OCI-LY1 (cell line): ENCODE results near the gene CDH4.

ENCODE experiments used
- CTCF ChIP-seq: fragments of 200-600 bp; sonication (generic), shearing (Covaris generic); IDR thresholded peaks from 2 replicates; pipeline ENCODE4 v1.5.1; 2017; ENCODE audit warnings: mild to moderate bottlenecking, antibody characterized with exemption, low read length, moderate library complexity, mixed read lengths
- EZH2 ChIP-seq: fragments of 200-600 bp; sonication (generic), shearing (Covaris generic); IDR thresholded peaks from 2 replicates; pipeline ENCODE4 v1.8.0; 2017; ENCODE audit warnings: borderline replicate concordance, mixed run types, mild to moderate bottlenecking, antibody characterized with exemption, low read length, moderate library complexity, mixed read lengths

DNA sequence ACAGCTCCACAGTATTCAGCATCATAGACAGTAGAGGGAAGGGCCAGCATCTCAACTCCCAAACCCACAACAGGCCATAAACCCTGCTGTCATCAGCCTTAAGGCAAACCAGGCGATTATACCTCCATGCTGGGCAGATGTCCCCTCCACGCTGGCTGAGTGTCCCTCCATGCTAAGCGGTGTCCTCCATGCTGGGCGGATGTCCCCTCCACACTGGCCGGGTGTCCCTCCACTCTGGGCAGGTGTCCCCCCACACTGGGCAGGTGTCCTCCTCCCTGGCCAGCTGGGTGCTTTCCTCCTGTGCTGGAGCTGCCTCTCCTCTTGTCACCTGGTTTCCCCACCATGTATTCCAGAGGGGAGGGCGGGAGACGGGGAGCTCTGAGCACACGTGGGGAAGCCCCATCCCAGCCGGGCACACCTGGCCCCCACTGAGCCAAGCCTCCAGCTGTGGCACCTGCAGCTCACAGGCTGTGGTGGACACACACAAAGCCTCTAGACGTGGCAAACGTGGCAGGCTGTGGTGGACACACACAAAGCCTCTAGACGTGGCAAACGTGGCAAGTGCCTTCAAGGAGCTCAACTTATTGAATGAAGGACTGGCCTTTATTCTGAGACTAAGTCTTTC is 616.5 kb downstream of the CDH4 start:
- TF ChIP-seq CTCF: no peak
- no peak for TF ChIP-seq EZH2
